ENCODE measurements around the gene CLCN7. TPM values are rescaled to one million over a fixed set of nuclear protein-coding genes. Genes with fewer than 3 reads are reported as not detected.

The CLCN7 gene
- total RNA-seq, 1 experiment from 2014 or later: 48.2 TPM

DNA sequence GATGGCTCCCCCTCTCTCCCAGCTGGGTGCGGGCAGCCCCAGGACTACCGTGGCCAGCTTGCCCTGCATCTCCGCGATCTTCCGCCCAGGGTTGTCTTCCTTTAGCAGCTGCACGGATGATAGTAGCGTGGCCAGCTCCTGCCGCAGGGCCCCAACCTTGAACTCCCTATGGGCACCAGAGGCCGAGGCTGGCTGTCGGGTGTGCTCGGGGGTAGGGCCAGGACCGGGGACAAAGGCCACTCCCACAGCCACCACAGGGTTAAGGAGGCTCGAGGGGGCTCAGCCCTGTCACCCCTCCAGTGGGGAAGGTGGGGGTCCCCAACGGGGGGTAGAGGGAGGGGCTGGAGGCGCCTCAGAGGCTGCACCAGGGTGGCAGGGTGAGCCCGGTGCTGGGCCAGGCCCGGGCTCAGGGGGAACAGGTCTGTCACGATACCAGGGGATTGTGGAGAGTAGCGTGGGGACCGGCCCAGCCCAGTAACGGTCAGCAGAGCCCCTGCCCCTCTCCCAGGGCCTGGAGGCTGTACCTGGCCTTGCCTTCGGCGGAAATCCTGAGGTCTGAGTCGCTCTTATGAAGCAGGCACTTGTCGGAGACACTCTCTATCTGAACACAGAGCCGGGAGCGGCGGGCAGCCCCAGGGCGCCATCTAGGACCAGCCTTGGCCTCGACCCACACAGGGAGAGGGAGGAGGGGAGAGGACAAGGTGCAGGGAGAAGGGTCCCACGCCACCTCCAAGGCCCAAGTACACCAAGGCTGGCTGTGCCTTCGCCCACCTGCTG, 38.7 kb downstream of the CLCN7 start:
- intact Hi-C loops (cut with micrococcal nuclease): no loop called here
- no peak for DNase-seq
- TF ChIP-seq, protein P1, sequence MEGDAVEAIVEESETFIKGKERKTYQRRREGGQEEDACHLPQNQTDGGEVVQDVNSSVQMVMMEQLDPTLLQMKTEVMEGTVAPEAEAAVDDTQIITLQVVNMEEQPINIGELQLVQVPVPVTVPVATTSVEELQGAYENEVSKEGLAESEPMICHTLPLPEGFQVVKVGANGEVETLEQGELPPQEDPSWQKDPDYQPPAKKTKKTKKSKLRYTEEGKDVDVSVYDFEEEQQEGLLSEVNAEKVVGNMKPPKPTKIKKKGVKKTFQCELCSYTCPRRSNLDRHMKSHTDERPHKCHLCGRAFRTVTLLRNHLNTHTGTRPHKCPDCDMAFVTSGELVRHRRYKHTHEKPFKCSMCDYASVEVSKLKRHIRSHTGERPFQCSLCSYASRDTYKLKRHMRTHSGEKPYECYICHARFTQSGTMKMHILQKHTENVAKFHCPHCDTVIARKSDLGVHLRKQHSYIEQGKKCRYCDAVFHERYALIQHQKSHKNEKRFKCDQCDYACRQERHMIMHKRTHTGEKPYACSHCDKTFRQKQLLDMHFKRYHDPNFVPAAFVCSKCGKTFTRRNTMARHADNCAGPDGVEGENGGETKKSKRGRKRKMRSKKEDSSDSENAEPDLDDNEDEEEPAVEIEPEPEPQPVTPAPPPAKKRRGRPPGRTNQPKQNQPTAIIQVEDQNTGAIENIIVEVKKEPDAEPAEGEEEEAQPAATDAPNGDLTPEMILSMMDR (conservative IDR thresholded peaks at IDR 0.05; ENCODE audit: low read depth, low read length): no peak
- TF ChIP-seq EZH2 (IDR thresholded peaks at IDR 0.05; ENCODE audit: low read length, unreplicated experiment): no peak
- no peak for TF ChIP-seq EZH2phosphoT487 (IDR thresholded peaks at IDR 0.05; ENCODE audit: borderline replicate concordance, low read length)
- H3K4me1 ChIP-seq (ENCODE audit: insufficient read depth, low read length): no peaks in the 10 kb centered on the region
- H3F3A ChIP-seq (ENCODE audit: low read length, unreplicated experiment): no peaks in the 10 kb centered on the region
- no peak overlapping the region for H3K4me3 ChIP-seq (ENCODE audit: low read length)
- no TSS peak for BruUV-seq (replicated peaks)
- H3K36me3 ChIP-seq (ENCODE audit: low read depth, low read length): no peaks in the 10 kb centered on the region
- H2AFZ ChIP-seq (ENCODE audit: low read length): no peak overlapping the region
- peak; percentile 42 for ATAC-seq
- H3K9me2 ChIP-seq (replicated peaks; ENCODE audit: low read length): no peaks in the 10 kb centered on the region
- H3K9me3 ChIP-seq (ENCODE audit: low read length): no peaks in the 10 kb centered on the region
- ChIA-PET CTCF (no interaction called here), POLR2A (ENCODE audit: unreplicated experiment) (interaction anchor here (0.5 kb wide), 1 partner anchor 16 kb away, joined by 17 read pairs; the partner anchor contains the start of gene UQCC4)
- no peaks in the 10 kb centered on the region for H3K27me3 ChIP-seq (ENCODE audit: low read length)
- no peaks in the 10 kb centered on the region for H3K79me2 ChIP-seq (ENCODE audit: low read length)
- no peak overlapping the region for H3K9ac ChIP-seq (ENCODE audit: low read length)
- no peaks in the 10 kb centered on the region for H4K20me1 ChIP-seq (ENCODE audit: low read length)
- no peak overlapping the region for H3K4me2 ChIP-seq (ENCODE audit: low read length)
- H3K27ac ChIP-seq (ENCODE audit: low read length): no peak overlapping the region

DNA sequence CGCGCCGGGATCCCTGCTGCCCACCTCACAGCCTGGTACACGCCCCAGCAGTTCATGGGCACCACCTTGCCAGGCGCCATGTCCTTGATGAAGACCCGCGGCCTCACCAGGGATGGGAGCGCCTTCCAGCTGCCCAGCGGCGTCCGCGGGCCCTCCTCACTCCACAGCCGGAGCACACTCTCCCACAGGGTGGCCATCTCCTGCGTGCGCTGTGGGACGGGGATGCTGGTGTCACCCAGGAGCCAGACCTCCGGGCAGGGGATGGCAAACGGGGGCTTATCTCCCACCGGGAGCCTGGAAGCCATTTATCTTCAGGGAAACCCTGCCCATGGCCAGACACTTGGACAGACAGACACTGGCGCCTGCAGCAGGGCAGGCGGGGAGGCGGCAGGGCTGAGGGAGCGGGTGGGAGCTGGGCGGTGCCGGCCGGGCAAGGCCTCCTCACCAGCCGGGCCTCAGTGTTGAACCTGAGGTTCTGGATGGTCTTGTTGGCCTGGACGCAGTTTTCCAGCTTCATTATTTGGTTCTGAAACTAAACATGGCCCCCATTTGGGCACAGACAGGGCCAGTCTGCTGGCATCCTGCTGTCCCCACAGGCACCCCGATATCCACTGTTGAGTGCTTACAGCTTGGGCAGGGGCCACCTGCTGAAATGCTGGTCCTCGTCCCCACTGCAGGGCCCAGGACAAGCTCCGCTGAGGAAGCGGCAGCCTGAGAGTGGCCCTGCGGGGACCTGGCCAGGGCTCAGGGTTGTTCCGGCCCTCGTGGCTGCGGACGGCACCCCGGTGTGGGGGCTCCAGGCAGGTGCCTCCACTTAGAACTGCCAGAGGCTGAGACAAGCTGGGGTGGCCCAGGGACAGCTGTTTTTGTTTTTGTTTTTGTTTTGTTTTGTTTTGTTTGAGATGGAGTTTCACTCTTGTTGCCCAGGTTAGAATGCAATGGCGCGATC, 39.9 kb downstream of the CLCN7 start:
- Histone ChIP-seq H4K20me1 (ENCODE audit: low read length) (no peaks in the 10 kb centered on the region), H3K79me2 (ENCODE audit: low read length) (no peaks in the 10 kb centered on the region), H3K4me2 (ENCODE audit: low read length) (no peak overlapping the region), H3K27ac (ENCODE audit: low read length) (no peak overlapping the region), H2AFZ (ENCODE audit: low read length) (no peak overlapping the region), H3F3A (ENCODE audit: low read length, unreplicated experiment) (no peaks in the 10 kb centered on the region), H3K9me2 (replicated peaks; ENCODE audit: low read length) (no peaks in the 10 kb centered on the region), H3K4me3 (ENCODE audit: low read length) (no peak overlapping the region), H3K36me3 (ENCODE audit: low read depth, low read length) (no peaks in the 10 kb centered on the region), H3K9me3 (ENCODE audit: low read length) (no peaks in the 10 kb centered on the region), H3K4me1 (ENCODE audit: insufficient read depth, low read length) (no peaks in the 10 kb centered on the region), H3K27me3 (ENCODE audit: low read length) (no peaks in the 10 kb centered on the region), H3K9ac (ENCODE audit: low read length) (no peak overlapping the region)
- DNase-seq (no peak), ATAC-seq (no peak)
- TF ChIP-seq EZH2phosphoT487 (IDR thresholded peaks at IDR 0.05; ENCODE audit: borderline replicate concordance, low read length) (no peak), EZH2 (IDR thresholded peaks at IDR 0.05; ENCODE audit: low read length, unreplicated experiment) (no peak)
- TF ChIP-seq, protein P1 (conservative IDR thresholded peaks at IDR 0.05; ENCODE audit: low read depth, low read length): no peak
- ChIA-PET POLR2A (ENCODE audit: unreplicated experiment) (interaction anchor here (0.5 kb wide), 1 partner anchor 14 kb away, joined by 17 read pairs; the partner anchor contains the start of gene UQCC4), CTCF (no interaction called here)
- no TSS peak for BruUV-seq (replicated peaks)
- intact Hi-C loops (cut with micrococcal nuclease): no loop called here

Measured in PC-3 (cell line).